Measurements from ENCODE around the gene DNAH2.

DNA sequence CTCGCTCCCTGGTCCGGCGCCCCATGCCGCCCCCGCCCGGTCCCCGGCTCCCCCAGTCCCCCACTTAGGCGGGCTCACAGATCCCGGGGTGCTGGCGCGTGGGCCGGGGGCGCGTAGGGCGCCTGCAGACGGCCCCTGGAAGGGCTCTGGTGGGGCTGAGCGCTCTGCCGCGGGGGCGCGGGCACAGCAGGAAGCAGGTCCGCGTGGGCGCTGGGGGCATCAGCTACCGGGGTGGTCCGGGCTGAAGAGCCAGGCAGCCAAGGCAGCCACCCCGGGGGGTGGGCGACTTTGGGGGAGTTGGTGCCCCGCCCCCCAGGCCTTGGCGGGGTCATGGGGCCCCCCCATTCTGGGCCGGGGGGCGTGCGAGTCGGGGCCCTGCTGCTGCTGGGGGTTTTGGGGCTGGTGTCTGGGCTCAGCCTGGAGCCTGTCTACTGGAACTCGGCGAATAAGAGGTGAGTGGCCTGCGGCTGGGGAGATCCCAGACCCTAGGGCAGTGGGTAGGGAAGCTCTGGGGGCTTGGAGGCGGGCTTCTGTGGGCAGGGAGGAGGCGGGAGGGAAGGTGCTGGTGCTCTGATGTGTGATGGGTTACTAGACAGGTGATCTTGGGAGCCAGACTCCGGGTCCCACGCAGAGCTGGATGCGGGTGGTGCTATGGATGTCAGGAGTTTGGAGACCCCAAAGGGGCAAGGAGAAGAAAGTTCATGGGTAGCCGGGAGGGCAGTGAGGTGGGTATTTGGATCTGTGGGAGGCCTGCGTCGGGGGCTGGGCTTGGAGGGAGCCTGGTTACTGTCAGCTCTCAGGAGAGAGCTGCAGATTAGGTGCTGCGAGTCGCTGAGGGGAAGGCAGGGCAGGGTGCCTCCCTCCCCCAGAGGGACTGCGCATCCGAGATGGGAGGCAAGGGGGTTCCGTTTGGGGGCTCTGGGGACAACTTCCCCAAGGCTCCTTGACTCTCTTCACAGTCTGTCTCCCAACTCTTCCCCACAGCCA, 12.0 kb upstream of the DNAH2 start:
- TF ChIP-seq CTCF (IDR thresholded peaks at IDR 0.05) (no peak), POLR2A (IDR thresholded peaks at IDR 0.05) (no peak)

Measured in testis (tissue), 2 donors.